GM12878 (cell line): ENCODE results near the gene INSC. TPM values are rescaled to one million over a fixed set of nuclear protein-coding genes. Genes with fewer than 3 reads are reported as not detected.

Source experiments
- ATAC-seq: fragments of 200-7000 bp; cut with Tn5 transposase; 3 replicates; pipeline ENCODE4 v1.9.1; 2020; ENCODE audit warnings: mild to moderate bottlenecking, moderate library complexity
- BruUV-seq: library from RNA; stranded (reverse); fragments of 400-500 nt; replicated peaks from 2 replicates; lab custom pipeline; 2021; lab: Mats Ljungman, UMichigan
- CTCF ChIA-PET: fragments of 300-600 bp; sonication (Branson Sonifier 250); formaldehyde crosslinking; extraction: SDS; loops from one replicate; lab custom pipeline; 2021; ENCODE audit warnings: inconsistent platforms; lab: Yijun Ruan, JAX
- POLR2A ChIA-PET: fragments of 350-600 bp; formaldehyde crosslinking; extraction: SDS; loops from one replicate; lab custom pipeline; 2021; ENCODE audit warnings: inconsistent platforms; lab: Charles Lee
- RAD21 ChIA-PET: fragments of 300-600 bp; sonication (Branson Sonifier 250); formaldehyde crosslinking; loops from one replicate; lab custom pipeline; 2023; ENCODE audit warnings: antibody characterized with exemption; ENCODE audit not compliant: unreplicated experiment; lab: Charles Lee
- SMC1A ChIA-PET: fragments of 300-600 bp; sonication (Branson Sonifier 250); formaldehyde crosslinking; loops from one replicate; lab custom pipeline; 2023; ENCODE audit not compliant: unreplicated experiment, uncharacterized antibody; lab: Charles Lee
- DNase-seq: peaks from one replicate; pipeline ENCODE4 v3.0.0-alpha.2; 2011; ENCODE audit warnings: low read depth, low spot score
- FAIRE-seq: peaks from 3 replicates; lab custom pipeline; 2011; peaks lifted over from hg19 to GRCh38; lab: Jason Lieb, UNC
- H2AFZ ChIP-seq: 2 replicates; pipeline ENCODE4 v1.6.0; 2011; ENCODE audit warnings: low read depth, low read length, control low read depth; ENCODE audit not compliant: control insufficient read depth
- H3K27ac ChIP-seq: 2 replicates; pipeline ENCODE4 v1.5.1; 2011; ENCODE audit warnings: control low read depth; ENCODE audit not compliant: control insufficient read depth, insufficient read depth
- H3K27me3 ChIP-seq, 2 experiments: replicated peaks in 1 of 2; 2 replicates each; pipeline versions ENCODE4 v1.6.0 to v1.6.1; 2011; ENCODE audit warnings: low read length in 1 of 2; ENCODE audit not compliant: control insufficient read depth in 2 of 2, insufficient read depth in 2 of 2
- H3K36me3 ChIP-seq, 2 experiments: 2 replicates each; pipeline ENCODE4 v1.5.1; 2011; ENCODE audit warnings: low read length in 1 of 2; ENCODE audit not compliant: control insufficient read depth in 2 of 2, insufficient read depth in 2 of 2
- H3K4me1 ChIP-seq: 2 replicates; pipeline ENCODE4 v1.6.1; 2011; ENCODE audit warnings: mild to moderate bottlenecking, low read length, moderate library complexity, mixed read lengths; ENCODE audit not compliant: control insufficient read depth, insufficient read depth
- H3K4me2 ChIP-seq: 2 replicates; pipeline ENCODE4 v1.6.0; 2011; ENCODE audit warnings: control low read depth; ENCODE audit not compliant: control insufficient read depth, insufficient read depth
- H3K4me3 ChIP-seq: fragments of 200-600 bp; sonication (generic); 2 replicates; pipeline ENCODE4 v1.5.1; 2016
- H3K79me2 ChIP-seq: 2 replicates; pipeline ENCODE4 v1.6.0; 2011; ENCODE audit warnings: low read length; ENCODE audit not compliant: control insufficient read depth, insufficient read depth
- H3K9ac ChIP-seq: 2 replicates; pipeline ENCODE4 v1.8.0; 2011; ENCODE audit warnings: low read length, control low read depth, mixed read lengths; ENCODE audit not compliant: control insufficient read depth, insufficient read depth
- H3K9me3 ChIP-seq: replicated peaks from 3 replicates; pipeline ENCODE4 v1.5.1; 2011; ENCODE audit warnings: mild to moderate bottlenecking, low read length; ENCODE audit not compliant: control insufficient read depth, insufficient read depth
- H4K20me1 ChIP-seq: 2 replicates; pipeline ENCODE4 v1.6.0; 2011; ENCODE audit not compliant: control insufficient read depth, insufficient read depth
- CTCF ChIP-seq, 3 experiments: IDR thresholded peaks in 2 of 3; conservative IDR thresholded peaks in 1 of 3; 2 replicates each; pipeline ENCODE4 v1.5.1; 2011; ENCODE audit warnings: low read depth in 3 of 3, low read length in 3 of 3, mild to moderate bottlenecking in 3 of 3, control low read depth in 2 of 3, moderate library complexity in 2 of 3, inconsistent platforms in 1 of 3, mixed read lengths in 1 of 3; ENCODE audit not compliant: control insufficient read depth in 2 of 3, insufficient read depth in 1 of 3; ENCODE audit errors: extremely low read depth in 1 of 3
- GATAD2B ChIP-seq: fragments of 450-650 bp; conservative IDR thresholded peaks from 2 replicates; pipeline ENCODE4 v1.6.1; 2017; ENCODE audit warnings: low read depth, mild to moderate bottlenecking, moderate library complexity
- HCFC1 ChIP-seq: fragments of 150-350 bp; IDR thresholded peaks from 2 replicates; pipeline ENCODE4 v1.6.1; 2014; ENCODE audit warnings: low read length
- KLF5 ChIP-seq: fragments of 450-650 bp; IDR thresholded peaks from 2 replicates; pipeline ENCODE4 v1.6.1; 2014; ENCODE audit warnings: mild to moderate bottlenecking; ENCODE audit not compliant: partially characterized antibody
- SRF ChIP-seq, 2 experiments: IDR thresholded peaks; 2 replicates each; pipeline ENCODE4 v1.6.1; 2011; ENCODE audit warnings: low read depth in 2 of 2, low read length in 2 of 2, mild to moderate bottlenecking in 1 of 2, moderate library complexity in 1 of 2
- TARDBP ChIP-seq: IDR thresholded peaks from 2 replicates; pipeline ENCODE4 v1.6.1; 2016; ENCODE audit warnings: borderline replicate concordance
- ZNF24 ChIP-seq: fragments of 450-650 bp; IDR thresholded peaks from 2 replicates; pipeline ENCODE4 v1.6.1; 2017; ENCODE audit warnings: antibody characterized with exemption, mild to moderate bottlenecking
- WGBS: methylation state at CpG from one replicate; pipeline ENCODE4 v1.1.6; 2016; ENCODE audit warnings: low lambda C conversion rate; ENCODE audit not compliant: insufficient replicate concordance, insufficient coverage; ENCODE audit errors: missing lambda C conversion rate; 5-methylcytosine and 5-hydroxymethylcytosine counted together
- in situ Hi-C: fragments of 300-500 bp; cut with MboI; formaldehyde crosslinking; loops from 9 replicates; pipeline ENCODE4 v1.14.3; 2018; ENCODE audit warnings: mixed read lengths
- intact Hi-C: fragments of 100-400 bp; cut with micrococcal nuclease; formaldehyde crosslinking; loops from one replicate; pipeline ENCODE4 v1.14.2; 2022; ENCODE audit not compliant: unreplicated experiment
- polyA plus RNA-seq, 11 experiments: library from polyadenylated mRNA; depleted of rRNA in 4 of 11; unstranded in 6 of 11; stranded (reverse) in 5 of 11; fragments of >200 nt; fragmentation: Nextera tagmentation in 4 of 11; fragmentation: Illumina TruSeq in 1 of 11; extraction: Ambion mirVana in 4 of 11; extraction: Trizol in 1 of 11; gene quantifications; 1 replicate in 1 of 11; 2 replicates in 10 of 11; pipeline versions ENCODE4 v1.2.1 to v1.2.3, GENCODE V29; 2011 to 2016; ENCODE audit warnings: inconsistent platforms in 2 of 11, missing spikeins in 2 of 11, low read depth in 1 of 11
- total RNA-seq, 4 experiments: library from RNA; depleted of rRNA in 3 of 4; stranded (reverse); fragments of >200 nt in 3 of 4; fragmentation: Illumina TruSeq in 1 of 4; extraction: Trizol in 1 of 4; gene quantifications; 2 replicates each; pipeline versions ENCODE4 v1.2.1 to v1.2.3, GENCODE V29; 2013 to 2021

INSC gene
- total and polyA plus RNA-seq, 10 of the 15 experiments (the other 5 are each of a cell fraction or from before 2014, with no cell fraction given), result 0.13 to 0.33 TPM; not detected in 8

GRCh38 chr11:15179167-15179566, 64.4 kb downstream of the INSC start:
- ATAC-seq (no peak), DNase-seq (no peak), FAIRE-seq (no peak)
- in situ Hi-C loops (no loop called here), intact Hi-C loops (no loop called here)
- no peaks in the 10 kb centered on the region for H3K36me3 ChIP-seq
- no peak overlapping the region for H3K4me3 ChIP-seq
- H4K20me1 ChIP-seq, result no peaks in the 10 kb centered on the region
- TF ChIP-seq KLF5 (no peak), CTCF (IDR thresholded peaks at IDR 0.05 in 2 of 3, conservative IDR thresholded peaks at IDR 0.05 in 1 of 3; ENCODE audit: control insufficient read depth in 2 of 3, extremely low read depth in 1 of 3, insufficient read depth in 1 of 3, low read depth in 3 of 3, low read length in 3 of 3) (no peak), HCFC1 (no peak), TARDBP (no peak), GATAD2B (no peak), ZNF24 (no peak), SRF (IDR thresholded peaks at IDR 0.05; ENCODE audit: low read depth in 2 of 2, low read length in 2 of 2) (no peak)
- ChIA-PET RAD21 (no interaction called here), CTCF (interaction anchor here (0.9 kb wide), 1 partner anchor 12 kb away, joined by 3 read pairs; no protein-coding TSS in a partner anchor), POLR2A (no interaction called here), SMC1A (no interaction called here)
- 42% methylated on average over 2 of the region's 2 CpGs for WGBS
- no peak overlapping the region for H3K4me2 ChIP-seq
- H2AFZ ChIP-seq, result no peak overlapping the region
- H3K4me1 ChIP-seq, result no peaks in the 10 kb centered on the region; the same call in 1 of the 2 replicates
- H3K79me2 ChIP-seq, result no peaks in the 10 kb centered on the region
- no peak overlapping the region for H3K27ac ChIP-seq
- H3K9ac ChIP-seq, result no peak overlapping the region
- H3K9me3 ChIP-seq, result no peaks in the 10 kb centered on the region
- BruUV-seq, result no TSS peak
- H3K27me3 ChIP-seq, result no peaks in the 10 kb centered on the region
